B cell (primary cell): Measurements from ENCODE around the gene SLIT3. TPM values are rescaled to one million over a fixed set of nuclear protein-coding genes. Genes with fewer than 3 reads are reported as not detected.

Source experiments
- ATAC-seq: fragments of 200-7000 bp; cut with Tn5 transposase; one replicate; pipeline ENCODE4 v1.10.0; 2021; ENCODE audit warnings: low read depth, mild to moderate bottlenecking, moderate number of reproducible peaks, moderate library complexity
- CTCF ChIA-PET: fragments of 350-600 bp; sonication (Branson Sonifier 250); formaldehyde crosslinking; loops from one replicate; lab custom pipeline; 2021; ENCODE audit warnings: antibody characterized with exemption, inconsistent platforms; lab: Charles Lee
- POLR2A ChIA-PET: fragments of 350-600 bp; sonication (Branson Sonifier 250); formaldehyde crosslinking; loops from one replicate; lab custom pipeline; 2021; ENCODE audit warnings: antibody characterized with exemption; lab: Charles Lee
- DNase-seq: peaks from one replicate; pipeline ENCODE4 v3.0.0; 2013
- H2AFZ ChIP-seq: 2 replicates; pipeline ENCODE4 v1.6.1; 2012; ENCODE audit warnings: mild to moderate bottlenecking, low read depth, low read length; ENCODE audit not compliant: insufficient read depth, poor library complexity, severe bottlenecking
- H3K27ac ChIP-seq, 2 donors: 1 replicate in 1 of 2; 2 replicates in 1 of 2; pipeline ENCODE4 v1.5.1; 2012 to 2013; ENCODE audit warnings: low read length in 2 of 2, mild to moderate bottlenecking in 2 of 2, moderate library complexity in 1 of 2
- H3K27me3 ChIP-seq, 4 experiments: fragments of 200-600 bp in 1 of 4; sonication (generic) in 1 of 4; replicated peaks in 1 of 4; 1 replicate in 2 of 4; 2 replicates in 2 of 4; pipeline versions ENCODE4 v1.6.1 to v1.7.0; 2013 to 2016; ENCODE audit warnings: low read length in 3 of 4, mild to moderate bottlenecking in 2 of 4, mixed read lengths in 1 of 4, moderate library complexity in 1 of 4; ENCODE audit not compliant: insufficient read depth in 4 of 4, control insufficient read depth in 3 of 4; ENCODE audit errors: control extremely low read depth in 1 of 4
- H3K36me3 ChIP-seq, 2 experiments: replicated peaks in 1 of 2; 1 replicate in 1 of 2; 2 replicates in 1 of 2; pipeline versions ENCODE4 v1.6.1 to v1.7.1; 2013; ENCODE audit warnings: low read length in 1 of 2; ENCODE audit not compliant: insufficient read depth in 2 of 2, control insufficient read depth in 1 of 2; ENCODE audit errors: control extremely low read depth in 1 of 2, extremely low read depth in 1 of 2
- H3K4me1 ChIP-seq, 2 donors: fragments of 200-600 bp in 1 of 2; sonication (generic) in 1 of 2; 1 replicate in 1 of 2; 2 replicates in 1 of 2; pipeline versions ENCODE4 v1.5.1 to v1.6.1; 2013 to 2017; ENCODE audit warnings: low read length in 2 of 2; ENCODE audit not compliant: control insufficient read depth in 2 of 2, insufficient read depth in 2 of 2
- H3K4me2 ChIP-seq: replicated peaks from 2 replicates; pipeline ENCODE3; 2012; ENCODE audit warnings: mild to moderate bottlenecking, low read depth, low read length; ENCODE audit not compliant: poor library complexity, severe bottlenecking
- H3K4me3 ChIP-seq, 5 experiments: fragments of 200-600 bp in 1 of 5; sonication (generic) in 1 of 5; 1 replicate in 3 of 5; 2 replicates in 2 of 5; pipeline versions ENCODE4 v1.5.1 to v1.7.0; 2011 to 2016; ENCODE audit warnings: low read length in 4 of 5, mild to moderate bottlenecking in 4 of 5, low read depth in 2 of 5, control low read depth in 1 of 5, moderate library complexity in 1 of 5; ENCODE audit not compliant: insufficient read depth in 1 of 5; ENCODE audit errors: control extremely low read depth in 1 of 5, extremely low read depth in 1 of 5
- H3K79me2 ChIP-seq: fragments of 200-600 bp; sonication (generic); one replicate; pipeline ENCODE4 v1.6.0; 2016; ENCODE audit warnings: low read length; ENCODE audit not compliant: control insufficient read depth, insufficient read depth
- H3K9ac ChIP-seq: fragments of 200-600 bp; sonication (generic); 2 replicates; pipeline ENCODE4 v1.6.1; 2017; ENCODE audit warnings: mild to moderate bottlenecking, low read length, moderate library complexity
- H3K9me3 ChIP-seq, 3 donors: one replicate each; pipeline versions ENCODE4 v1.6.1 to v1.7.1; 2013; ENCODE audit warnings: low read length in 2 of 3; ENCODE audit not compliant: control insufficient read depth in 2 of 3, insufficient read depth in 1 of 3; ENCODE audit errors: control extremely low read depth in 1 of 3
- H4K20me1 ChIP-seq: 2 replicates; pipeline ENCODE4 v1.6.0; 2012; ENCODE audit warnings: mild to moderate bottlenecking, low read length; ENCODE audit not compliant: insufficient read depth, control insufficient read depth, poor library complexity, severe bottlenecking
- H3K27ac Mint-ChIP-seq: one replicate; pipeline ENCODE4 v1.8.0; 2021; ENCODE audit warnings: mixed read lengths
- H3K27me3 Mint-ChIP-seq: one replicate; pipeline ENCODE4 v1.8.0; 2021; ENCODE audit warnings: mixed read lengths
- H3K4me1 Mint-ChIP-seq: one replicate; pipeline ENCODE4 v1.8.0; 2021; ENCODE audit warnings: mixed read lengths
- H3K4me3 Mint-ChIP-seq: one replicate; pipeline ENCODE4 v1.8.0; 2021; ENCODE audit warnings: mixed read lengths
- H3K9me3 Mint-ChIP-seq: one replicate; pipeline ENCODE4 v1.8.0; 2022; ENCODE audit warnings: mixed read lengths; ENCODE audit not compliant: insufficient read depth
- EZH2 ChIP-seq: IDR thresholded peaks from 2 replicates; pipeline ENCODE4 v1.6.1; 2012; ENCODE audit warnings: borderline replicate concordance, low read depth, mild to moderate bottlenecking, moderate library complexity, low read length; ENCODE audit not compliant: insufficient read depth, poor library complexity, severe bottlenecking
- WGBS: methylation state at CpG from one replicate; pipeline ENCODE4 v1.1.5; 2013; ENCODE audit warnings: missing lambda C conversion rate; ENCODE audit not compliant: insufficient coverage; 5-methylcytosine and 5-hydroxymethylcytosine counted together
- intact Hi-C: fragments of 100-400 bp; cut with micrococcal nuclease; formaldehyde crosslinking; loops from one replicate; pipeline ENCODE4 v1.10.0; 2022
- polyA plus RNA-seq: library from polyadenylated mRNA; depleted of rRNA; stranded (reverse); fragments of >200 nt; gene quantifications from 2 replicates; pipeline ENCODE4 v1.2.3, GENCODE V29; 2012
- total RNA-seq, 2 donors: library from RNA; stranded (reverse); fragments of 120-200 nt in 1 of 2; gene quantifications; 1 replicate in 1 of 2; 2 replicates in 1 of 2; pipeline versions ENCODE4 v1.2.3 to v1.2.4, GENCODE V29; 2013 to 2022
- TF ChIP-seq, protein P1 (sequence below): fragments of 200-600 bp; IDR thresholded peaks from one replicate; pipeline ENCODE4 v1.8.0; 2022; ENCODE audit warnings: antibody characterized with exemption, mild to moderate bottlenecking

SLIT3 gene
- total and polyA plus RNA-seq, 2 donors (not counting 1 experiment from before 2014, with no cell fraction given) = not detected

DNA sequence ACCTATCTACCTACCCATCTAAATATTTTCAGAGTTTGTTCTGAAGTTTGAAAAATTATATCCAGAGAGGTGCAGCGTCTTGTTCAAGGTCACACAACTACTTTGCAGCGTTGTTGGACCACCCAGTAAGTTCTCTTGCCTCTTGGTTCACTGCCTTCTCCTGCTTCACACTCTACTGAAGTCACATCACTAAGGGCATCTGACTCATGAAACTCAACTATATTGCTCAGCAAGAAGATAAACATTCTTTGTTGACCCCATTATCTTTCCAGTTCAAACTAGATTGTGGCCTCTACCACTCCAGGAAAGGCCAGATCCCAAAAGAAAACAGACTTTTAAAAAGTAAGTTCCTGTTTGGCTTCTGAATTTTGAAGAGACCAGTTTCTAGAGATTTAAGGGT is 326.9 kb downstream of the SLIT3 start:
- no peaks in the 10 kb centered on the region for H3K4me1 Mint-ChIP-seq
- ChIA-PET POLR2A (no interaction called here), CTCF (no interaction called here)
- Histone ChIP-seq H3K36me3 (no peaks in the 10 kb centered on the region), H3K27ac (no peak overlapping the region), H3K9ac (no peak overlapping the region), H3K79me2 (no peaks in the 10 kb centered on the region), H4K20me1 (no peaks in the 10 kb centered on the region), H3K4me3 (no peak overlapping the region), H3K4me1 (no peaks in the 10 kb centered on the region), H3K4me2 (no peak overlapping the region), H2AFZ (no peak overlapping the region), H3K9me3 (no peaks in the 10 kb centered on the region), H3K27me3 (peaks cover 0 to 9% (median 0%) of the 10 kb centered on the region in 4 experiments)
- H3K27me3 Mint-ChIP-seq = peaks cover 25% of the 10 kb centered on the region
- no peak for ATAC-seq
- no peak overlapping the region for H3K4me3 Mint-ChIP-seq
- 80% methylated on average over 2 of the region's 2 CpGs for WGBS
- no peak overlapping the region for H3K27ac Mint-ChIP-seq
- no peak for DNase-seq
- no peak for TF ChIP-seq EZH2
- TF ChIP-seq, protein P1, sequence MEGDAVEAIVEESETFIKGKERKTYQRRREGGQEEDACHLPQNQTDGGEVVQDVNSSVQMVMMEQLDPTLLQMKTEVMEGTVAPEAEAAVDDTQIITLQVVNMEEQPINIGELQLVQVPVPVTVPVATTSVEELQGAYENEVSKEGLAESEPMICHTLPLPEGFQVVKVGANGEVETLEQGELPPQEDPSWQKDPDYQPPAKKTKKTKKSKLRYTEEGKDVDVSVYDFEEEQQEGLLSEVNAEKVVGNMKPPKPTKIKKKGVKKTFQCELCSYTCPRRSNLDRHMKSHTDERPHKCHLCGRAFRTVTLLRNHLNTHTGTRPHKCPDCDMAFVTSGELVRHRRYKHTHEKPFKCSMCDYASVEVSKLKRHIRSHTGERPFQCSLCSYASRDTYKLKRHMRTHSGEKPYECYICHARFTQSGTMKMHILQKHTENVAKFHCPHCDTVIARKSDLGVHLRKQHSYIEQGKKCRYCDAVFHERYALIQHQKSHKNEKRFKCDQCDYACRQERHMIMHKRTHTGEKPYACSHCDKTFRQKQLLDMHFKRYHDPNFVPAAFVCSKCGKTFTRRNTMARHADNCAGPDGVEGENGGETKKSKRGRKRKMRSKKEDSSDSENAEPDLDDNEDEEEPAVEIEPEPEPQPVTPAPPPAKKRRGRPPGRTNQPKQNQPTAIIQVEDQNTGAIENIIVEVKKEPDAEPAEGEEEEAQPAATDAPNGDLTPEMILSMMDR = no peak
- intact Hi-C loops = no loop called here
- H3K9me3 Mint-ChIP-seq = no peaks in the 10 kb centered on the region

DNA sequence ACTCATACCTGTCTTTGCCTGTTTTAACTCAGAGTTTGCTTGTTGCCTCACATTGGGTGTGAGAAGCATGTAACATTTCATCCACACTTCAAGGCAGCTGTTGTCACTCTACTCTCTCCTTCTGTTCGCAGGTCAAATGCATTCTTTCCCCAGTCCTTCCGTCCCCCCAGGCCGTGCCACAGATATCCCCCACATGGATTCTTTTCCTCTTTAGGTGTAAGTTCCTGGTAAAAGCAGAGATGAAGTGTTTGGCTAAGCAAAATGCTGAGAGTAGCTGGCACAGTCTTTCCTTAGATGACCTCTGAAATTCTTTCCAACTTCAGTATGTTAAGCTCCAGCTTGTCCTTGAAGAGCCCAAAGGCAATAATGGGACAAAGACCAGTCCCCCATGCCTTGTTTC is 328.2 kb downstream of the SLIT3 start:
- no peak for TF ChIP-seq EZH2
- TF ChIP-seq, protein P1 = no peak
- H3K9me3 ChIP-seq = no peaks in the 10 kb centered on the region
- no peaks in the 10 kb centered on the region for H3K79me2 ChIP-seq
- H3K4me1 Mint-ChIP-seq = no peaks in the 10 kb centered on the region
- H3K4me2 ChIP-seq = no peak overlapping the region
- H3K36me3 ChIP-seq = no peaks in the 10 kb centered on the region
- no peak overlapping the region for H3K27ac ChIP-seq
- WGBS = no CpG with 5 or more reads among the region's 3 CpGs
- ChIA-PET CTCF (interaction anchor here (1.8 kb wide), 1 partner anchor 15 kb away, joined by 4 read pairs; no protein-coding TSS in a partner anchor), POLR2A (no interaction called here)
- intact Hi-C loops = no loop called here
- H4K20me1 ChIP-seq = no peaks in the 10 kb centered on the region
- H3K4me1 ChIP-seq = no peaks in the 10 kb centered on the region
- no peak overlapping the region for H3K4me3 ChIP-seq
- H3K4me3 Mint-ChIP-seq = no peak overlapping the region
- ATAC-seq (no peak), DNase-seq (no peak)
- no peak overlapping the region for H3K9ac ChIP-seq
- H2AFZ ChIP-seq = no peak overlapping the region
- H3K27me3 Mint-ChIP-seq = peaks cover 34% of the 10 kb centered on the region
- H3K27me3 ChIP-seq = peaks cover 0 to 6% (median 0%) of the 10 kb centered on the region in 4 experiments
- no peaks in the 10 kb centered on the region for H3K9me3 Mint-ChIP-seq
- H3K27ac Mint-ChIP-seq = no peak overlapping the region
